K562 (cell line): ENCODE results near the gene CLPSL1. TPM values are rescaled to one million over a fixed set of nuclear protein-coding genes. Genes with fewer than 3 reads are reported as not detected.
A peak's percentile ranks its signal among the peaks of the same experiment; 100 is the strongest.

Experiments
- EWSR1 ChIP-seq: fragments of 450-650 bp; IDR thresholded peaks from 2 replicates; pipeline ENCODE4 v1.6.1; 2018; ENCODE audit warnings: borderline replicate concordance, mild to moderate bottlenecking, low read depth, moderate library complexity; ENCODE audit not compliant: partially characterized antibody
- HDAC3 ChIP-seq: fragments of 450-650 bp; IDR thresholded peaks from 2 replicates; pipeline ENCODE4 v1.6.1; 2018; ENCODE audit warnings: borderline replicate concordance, mild to moderate bottlenecking, moderate library complexity; ENCODE audit not compliant: partially characterized antibody
- KAT8 ChIP-seq: fragments of 450-650 bp; IDR thresholded peaks from 2 replicates; pipeline ENCODE4 v1.6.1; 2016; ENCODE audit warnings: low read depth, mild to moderate bottlenecking
- MAFG ChIP-seq: fragments of 450-650 bp; conservative IDR thresholded peaks from 2 replicates; pipeline ENCODE4 v1.6.1; 2016; ENCODE audit warnings: missing genetic modification characterization, missing compliant biosample characterization
- MYNN ChIP-seq, 2 experiments: sonication (generic); formaldehyde crosslinking in 1 of 2; IDR thresholded peaks; 2 replicates each; pipeline versions ENCODE4 v1.5.0 to v1.6.1; 2016 to 2020; ENCODE audit warnings: antibody characterized with exemption in 1 of 2, missing genetic modification reagents in 1 of 2
- NCOA4 ChIP-seq: fragments of 450-650 bp; IDR thresholded peaks from 2 replicates; pipeline ENCODE4 v1.6.1; 2018; ENCODE audit warnings: mild to moderate bottlenecking; ENCODE audit not compliant: partially characterized antibody
- NCOR1 ChIP-seq: fragments of 450-650 bp; IDR thresholded peaks from 2 replicates; pipeline ENCODE4 v1.6.1; 2016; ENCODE audit warnings: mild to moderate bottlenecking, moderate library complexity
- NR3C1 ChIP-seq: sonication (generic); formaldehyde crosslinking; IDR thresholded peaks from 2 replicates; pipeline ENCODE4 v1.8.1; 2022; ENCODE audit warnings: missing genetic modification reagents
- RBM15 ChIP-seq: fragments of 200-400 bp; formaldehyde crosslinking; IDR thresholded peaks from 2 replicates; pipeline ENCODE4 v1.6.1; 2018; ENCODE audit warnings: mild to moderate bottlenecking, low read length, moderate library complexity; ENCODE audit not compliant: insufficient read depth
- THRB ChIP-seq: fragments of 450-650 bp; formaldehyde crosslinking; conservative IDR thresholded peaks from 2 replicates; pipeline ENCODE4 v1.4.0; 2022; ENCODE audit warnings: mild to moderate bottlenecking, missing genetic modification characterization
- ZKSCAN3 ChIP-seq: fragments of 250-450 bp; sonication (Bioruptor Pico); IDR thresholded peaks from 2 replicates; pipeline ENCODE4 v1.4.0; 2020
- ZNF124 ChIP-seq: sonication (generic); formaldehyde crosslinking; IDR thresholded peaks from 2 replicates; pipeline ENCODE4 v1.8.1; 2022; ENCODE audit warnings: missing genetic modification reagents
- ZNF133 ChIP-seq: fragments of 250-450 bp; sonication (Bioruptor Pico); IDR thresholded peaks from 2 replicates; pipeline ENCODE4 v1.4.0; 2020; ENCODE audit warnings: mild to moderate bottlenecking
- ZNF431 ChIP-seq: sonication (generic); formaldehyde crosslinking; IDR thresholded peaks from 2 replicates; pipeline ENCODE4 v1.8.0; 2022; ENCODE audit warnings: mild to moderate bottlenecking, missing genetic modification reagents
- polyA plus RNA-seq, 8 experiments: library from polyadenylated mRNA; depleted of rRNA in 4 of 8; stranded (reverse) in 5 of 8; unstranded in 3 of 8; fragments of >200 nt; fragmentation: Nextera tagmentation in 2 of 8; fragmentation: Illumina TruSeq in 1 of 8; extraction: Ambion mirVana in 2 of 8; extraction: Trizol in 1 of 8; gene quantifications; 2 replicates each; pipeline versions ENCODE4 v1.2.1 to v1.2.3, GENCODE V29; 2011 to 2014; ENCODE audit warnings: inconsistent platforms in 1 of 8, missing spikeins in 1 of 8
- total RNA-seq, 7 experiments: library from RNA; depleted of rRNA in 6 of 7; stranded (reverse); fragments of >200 nt in 6 of 7; fragmentation: Illumina TruSeq in 2 of 7; extraction: Trizol in 2 of 7; gene quantifications; 2 replicates each; pipeline versions ENCODE4 v1.2.1 to v1.2.3, GENCODE V29; 2011 to 2021; ENCODE audit warnings: low replicate concordance in 1 of 7
- TF ChIP-seq, protein P1 (sequence below): sonication (generic); formaldehyde crosslinking; IDR thresholded peaks from 2 replicates; pipeline ENCODE4 v1.8.1; 2023; ENCODE audit warnings: missing genetic modification reagents, mild to moderate bottlenecking, borderline replicate concordance
- TF ChIP-seq, protein P2 (sequence below): fragments of 250-450 bp; sonication (Bioruptor Pico); IDR thresholded peaks from 2 replicates; pipeline ENCODE4 v1.4.0; 2020; ENCODE audit warnings: mild to moderate bottlenecking, moderate library complexity
- TF ChIP-seq, protein P3 (sequence below): sonication (generic); formaldehyde crosslinking; IDR thresholded peaks from 2 replicates; pipeline ENCODE4 v1.9.0; 2022; ENCODE audit warnings: mild to moderate bottlenecking, missing genetic modification reagents
- TF ChIP-seq, protein P4 (sequence below): sonication (generic); formaldehyde crosslinking; IDR thresholded peaks from 2 replicates; pipeline ENCODE4 v1.5.0; 2020; ENCODE audit warnings: missing genetic modification reagents

Gene CLPSL1
- total and polyA plus RNA-seq, 9 of the 15 experiments (the other 6 are each of a cell fraction or from before 2014, with no cell fraction given): not detected

- TF ChIP-seq EWSR1 (no peak), ZKSCAN3 (CRISPR knock-in tag) (no peak), HDAC3 (no peak), ZNF124 (CRISPR knock-in tag) (no peak), MYNN (IDR thresholded peaks at IDR 0.05) (no peak), MYNN (CRISPR knock-in tag; IDR thresholded peaks at IDR 0.05) (no peak), ZNF431 (CRISPR knock-in tag) (no peak), RBM15 (no peak), MAFG (peak; percentile 91), KAT8 (no peak), NR3C1 (CRISPR knock-in tag) (no peak), NCOR1 (no peak), THRB (CRISPR knock-in tag) (no peak), ZNF133 (CRISPR knock-in tag) (no peak), NCOA4 (no peak)
- TF ChIP-seq, protein P1, sequence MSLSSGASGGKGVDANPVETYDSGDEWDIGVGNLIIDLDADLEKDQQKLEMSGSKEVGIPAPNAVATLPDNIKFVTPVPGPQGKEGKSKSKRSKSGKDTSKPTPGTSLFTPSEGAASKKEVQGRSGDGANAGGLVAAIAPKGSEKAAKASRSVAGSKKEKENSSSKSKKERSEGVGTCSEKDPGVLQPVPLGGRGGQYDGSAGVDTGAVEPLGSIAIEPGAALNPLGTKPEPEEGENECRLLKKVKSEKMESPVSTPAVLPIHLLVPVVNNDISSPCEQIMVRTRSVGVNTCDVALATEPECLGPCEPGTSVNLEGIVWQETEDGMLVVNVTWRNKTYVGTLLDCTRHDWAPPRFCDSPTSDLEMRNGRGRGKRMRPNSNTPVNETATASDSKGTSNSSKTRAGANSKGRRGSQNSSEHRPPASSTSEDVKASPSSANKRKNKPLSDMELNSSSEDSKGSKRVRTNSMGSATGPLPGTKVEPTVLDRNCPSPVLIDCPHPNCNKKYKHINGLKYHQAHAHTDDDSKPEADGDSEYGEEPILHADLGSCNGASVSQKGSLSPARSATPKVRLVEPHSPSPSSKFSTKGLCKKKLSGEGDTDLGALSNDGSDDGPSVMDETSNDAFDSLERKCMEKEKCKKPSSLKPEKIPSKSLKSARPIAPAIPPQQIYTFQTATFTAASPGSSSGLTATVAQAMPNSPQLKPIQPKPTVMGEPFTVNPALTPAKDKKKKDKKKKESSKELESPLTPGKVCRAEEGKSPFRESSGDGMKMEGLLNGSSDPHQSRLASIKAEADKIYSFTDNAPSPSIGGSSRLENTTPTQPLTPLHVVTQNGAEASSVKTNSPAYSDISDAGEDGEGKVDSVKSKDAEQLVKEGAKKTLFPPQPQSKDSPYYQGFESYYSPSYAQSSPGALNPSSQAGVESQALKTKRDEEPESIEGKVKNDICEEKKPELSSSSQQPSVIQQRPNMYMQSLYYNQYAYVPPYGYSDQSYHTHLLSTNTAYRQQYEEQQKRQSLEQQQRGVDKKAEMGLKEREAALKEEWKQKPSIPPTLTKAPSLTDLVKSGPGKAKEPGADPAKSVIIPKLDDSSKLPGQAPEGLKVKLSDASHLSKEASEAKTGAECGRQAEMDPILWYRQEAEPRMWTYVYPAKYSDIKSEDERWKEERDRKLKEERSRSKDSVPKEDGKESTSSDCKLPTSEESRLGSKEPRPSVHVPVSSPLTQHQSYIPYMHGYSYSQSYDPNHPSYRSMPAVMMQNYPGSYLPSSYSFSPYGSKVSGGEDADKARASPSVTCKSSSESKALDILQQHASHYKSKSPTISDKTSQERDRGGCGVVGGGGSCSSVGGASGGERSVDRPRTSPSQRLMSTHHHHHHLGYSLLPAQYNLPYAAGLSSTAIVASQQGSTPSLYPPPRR (CRISPR knock-in tag): no peak
- TF ChIP-seq, protein P2, sequence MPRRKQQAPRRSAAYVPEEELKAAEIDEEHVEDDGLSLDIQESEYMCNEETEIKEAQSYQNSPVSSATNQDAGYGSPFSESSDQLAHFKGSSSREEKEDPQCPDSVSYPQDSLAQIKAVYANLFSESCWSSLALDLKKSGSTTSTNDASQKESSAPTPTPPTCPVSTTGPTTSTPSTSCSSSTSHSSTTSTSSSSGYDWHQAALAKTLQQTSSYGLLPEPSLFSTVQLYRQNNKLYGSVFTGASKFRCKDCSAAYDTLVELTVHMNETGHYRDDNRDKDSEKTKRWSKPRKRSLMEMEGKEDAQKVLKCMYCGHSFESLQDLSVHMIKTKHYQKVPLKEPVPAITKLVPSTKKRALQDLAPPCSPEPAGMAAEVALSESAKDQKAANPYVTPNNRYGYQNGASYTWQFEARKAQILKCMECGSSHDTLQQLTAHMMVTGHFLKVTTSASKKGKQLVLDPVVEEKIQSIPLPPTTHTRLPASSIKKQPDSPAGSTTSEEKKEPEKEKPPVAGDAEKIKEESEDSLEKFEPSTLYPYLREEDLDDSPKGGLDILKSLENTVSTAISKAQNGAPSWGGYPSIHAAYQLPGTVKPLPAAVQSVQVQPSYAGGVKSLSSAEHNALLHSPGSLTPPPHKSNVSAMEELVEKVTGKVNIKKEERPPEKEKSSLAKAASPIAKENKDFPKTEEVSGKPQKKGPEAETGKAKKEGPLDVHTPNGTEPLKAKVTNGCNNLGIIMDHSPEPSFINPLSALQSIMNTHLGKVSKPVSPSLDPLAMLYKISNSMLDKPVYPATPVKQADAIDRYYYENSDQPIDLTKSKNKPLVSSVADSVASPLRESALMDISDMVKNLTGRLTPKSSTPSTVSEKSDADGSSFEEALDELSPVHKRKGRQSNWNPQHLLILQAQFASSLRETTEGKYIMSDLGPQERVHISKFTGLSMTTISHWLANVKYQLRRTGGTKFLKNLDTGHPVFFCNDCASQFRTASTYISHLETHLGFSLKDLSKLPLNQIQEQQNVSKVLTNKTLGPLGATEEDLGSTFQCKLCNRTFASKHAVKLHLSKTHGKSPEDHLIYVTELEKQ (CRISPR knock-in tag): no peak
- TF ChIP-seq, protein P3, sequence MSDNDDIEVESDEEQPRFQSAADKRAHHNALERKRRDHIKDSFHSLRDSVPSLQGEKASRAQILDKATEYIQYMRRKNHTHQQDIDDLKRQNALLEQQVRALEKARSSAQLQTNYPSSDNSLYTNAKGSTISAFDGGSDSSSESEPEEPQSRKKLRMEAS: no peak
- TF ChIP-seq, protein P4, sequence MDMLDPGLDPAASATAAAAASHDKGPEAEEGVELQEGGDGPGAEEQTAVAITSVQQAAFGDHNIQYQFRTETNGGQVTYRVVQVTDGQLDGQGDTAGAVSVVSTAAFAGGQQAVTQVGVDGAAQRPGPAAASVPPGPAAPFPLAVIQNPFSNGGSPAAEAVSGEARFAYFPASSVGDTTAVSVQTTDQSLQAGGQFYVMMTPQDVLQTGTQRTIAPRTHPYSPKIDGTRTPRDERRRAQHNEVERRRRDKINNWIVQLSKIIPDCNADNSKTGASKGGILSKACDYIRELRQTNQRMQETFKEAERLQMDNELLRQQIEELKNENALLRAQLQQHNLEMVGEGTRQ (CRISPR knock-in tag): no peak
Observed at GRCh38 chr6:35833536-35833935, 52.7 kb downstream of the CLPSL1 start (continued).
